Spleen (tissue), 11 donors: Measurements from ENCODE around the gene NTSR2. TPM values are rescaled to one million over a fixed set of nuclear protein-coding genes. Genes with fewer than 3 reads are reported as not detected.

Experiments used
- DNase-seq: peaks from one replicate; pipeline ENCODE4 v3.0.0-alpha.2; 2020
- H3K27ac ChIP-seq, 8 donors: fragments of 200-600 bp; sonication (generic) in 7 of 8; 1 replicate in 4 of 8; 2 replicates in 4 of 8; pipeline versions ENCODE4 v1.5.0 to v1.8.0; 2016 to 2021; ENCODE audit warnings: inconsistent platforms in 4 of 8, mild to moderate bottlenecking in 4 of 8, moderate library complexity in 1 of 8
- H3K27me3 ChIP-seq, 7 donors: fragments of 200-600 bp; sonication (generic) in 6 of 7; replicated peaks in 1 of 7; 1 replicate in 4 of 7; 2 replicates in 3 of 7; pipeline versions ENCODE4 v1.5.0 to v1.8.0; 2016 to 2021; ENCODE audit warnings: inconsistent platforms in 3 of 7, mild to moderate bottlenecking in 1 of 7
- H3K36me3 ChIP-seq, 6 donors: fragments of 200-600 bp; sonication (generic) in 5 of 6; 1 replicate in 4 of 6; 2 replicates in 2 of 6; pipeline versions ENCODE4 v1.5.0 to v1.8.0; 2016 to 2021; ENCODE audit warnings: inconsistent platforms in 2 of 6
- H3K4me1 ChIP-seq, 6 donors: fragments of 200-600 bp; sonication (generic) in 5 of 6; 1 replicate in 3 of 6; 2 replicates in 3 of 6; pipeline versions ENCODE4 v1.5.0 to v1.8.0; 2016 to 2021; ENCODE audit warnings: inconsistent platforms in 3 of 6
- H3K4me3 ChIP-seq, 8 donors: fragments of 200-600 bp; sonication (generic) in 7 of 8; 1 replicate in 4 of 8; 2 replicates in 4 of 8; pipeline versions ENCODE4 v1.5.0 to v1.8.0; 2016 to 2021; ENCODE audit warnings: inconsistent platforms in 4 of 8, mild to moderate bottlenecking in 4 of 8, moderate library complexity in 2 of 8
- H3K9me3 ChIP-seq, 8 donors: fragments of 200-600 bp; sonication (generic) in 7 of 8; 1 replicate in 4 of 8; 2 replicates in 4 of 8; pipeline versions ENCODE4 v1.5.0 to v1.8.0; 2016 to 2021; ENCODE audit warnings: inconsistent platforms in 4 of 8
- CTCF ChIP-seq, 11 experiments: fragments of 200-600 bp in 7 of 11; fragments of 450-650 bp in 4 of 11; sonication (generic) in 4 of 11; IDR thresholded peaks in 8 of 11; conservative IDR thresholded peaks in 3 of 11; 1 replicate in 7 of 11; 2 replicates in 4 of 11; pipeline versions ENCODE4 v1.4.0 to v1.8.0; 2016 to 2021; ENCODE audit warnings: antibody characterized with exemption in 11 of 11, inconsistent platforms in 4 of 11, mild to moderate bottlenecking in 1 of 11
- POLR2A ChIP-seq, 3 donors: fragments of 450-650 bp; IDR thresholded peaks; one replicate each; pipeline ENCODE4 v1.5.1; 2017; ENCODE audit warnings: antibody characterized with exemption in 3 of 3, mild to moderate bottlenecking in 1 of 3
- POLR2AphosphoS5 ChIP-seq, 3 donors: sonication (generic); formaldehyde crosslinking; IDR thresholded peaks; one replicate each; pipeline ENCODE4 v1.5.1; 2017; ENCODE audit warnings: antibody characterized with exemption in 3 of 3
- WGBS, 5 donors: extraction: QIAGEN DNeasy Blood & Tissue Kit in 3 of 5; methylation state at CpG; one replicate each; pipeline versions ENCODE4 v1.1.5 to v1.1.7; 2013 to 2018; 5-methylcytosine and 5-hydroxymethylcytosine counted together
- intact Hi-C: fragments of 100-400 bp; cut with DNase I; formaldehyde crosslinking; loops from one replicate; pipeline ENCODE4 v1.15.0; 2023; ENCODE audit warnings: low total_unique reads
- polyA plus RNA-seq, 3 donors: library from polyadenylated mRNA; stranded (reverse); fragments of 200-250 nt; gene quantifications; one replicate each; pipeline ENCODE4 v1.2.1, GENCODE V29; 2013
- total RNA-seq, 7 donors: library from RNA; depleted of rRNA in 3 of 7; stranded (reverse); fragments of >200 nt in 3 of 7; fragmentation: NEBNext Ultra II Directional in 4 of 7; extraction: Animal tissue kit (Norgen Biotek cat#: 25700) in 4 of 7; gene quantifications; one replicate each; pipeline versions ENCODE4 v1.1.0 to v1.2.1, GENCODE V29; 2016 to 2021
- donor health status: healthy with polysubstance abuse.
- donor health status: DM: no; HTN: no; CAD: no; lungs with moderate emphysema.
- donor health status: DM: no; HTN: no; CAD: no.
- donor health status: Bipolar disorder and iron deficiency.
- donor health status: healthy.
- donor health status: DM: no; HTN: no; CAD: no.
- donor health status: DM: yes; HTN: yes; CAD: no.

NTSR2 gene
- total and polyA plus RNA-seq, 10 donors, result not detected

DNA sequence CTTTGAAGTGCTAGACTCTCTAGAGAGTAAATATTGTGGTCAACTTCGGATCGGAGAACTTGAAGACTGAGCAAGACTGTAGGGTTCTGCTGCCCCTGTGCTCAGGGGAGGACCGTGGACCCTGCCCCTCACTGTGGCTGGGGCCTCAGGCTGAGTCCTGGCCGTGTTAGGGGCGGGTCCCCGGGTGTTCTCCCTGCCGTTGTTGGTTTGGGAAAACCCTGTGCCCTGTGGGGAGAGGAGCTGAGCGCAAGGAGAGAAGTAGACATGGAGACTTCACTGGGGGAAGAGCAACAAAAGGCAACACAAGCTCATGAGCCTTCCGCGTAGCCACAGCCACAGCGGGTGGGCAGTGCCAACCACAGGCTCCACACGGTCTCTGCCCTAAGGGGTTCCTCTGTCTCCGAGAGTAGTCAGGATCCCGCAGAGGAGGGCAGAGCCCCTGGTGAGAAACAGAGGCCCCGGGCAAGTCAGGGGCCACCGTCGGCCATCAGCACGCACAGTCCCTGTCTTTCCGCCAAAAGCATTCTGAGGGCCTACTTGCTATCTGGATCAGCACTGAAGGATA, 53.1 kb downstream of the NTSR2 start:
- Histone ChIP-seq H3K36me3 (no peaks in the 10 kb centered on the region), H3K27me3 (no peaks in the 10 kb centered on the region), H3K4me1 (no peaks in the 10 kb centered on the region), H3K9me3 (no peaks in the 10 kb centered on the region), H3K4me3 (no peak overlapping the region), H3K27ac (no peak overlapping the region)
- DNase-seq, result no peak
- 81 to 89% (median 84%) methylated on average over 15 to 19 of the region's 19 CpGs for whole genome bisulfite sequencing, 5 donors
- no peak for TF ChIP-seq POLR2A (IDR thresholded peaks at IDR 0.05)
- no peak for TF ChIP-seq CTCF (IDR thresholded peaks at IDR 0.05 in 8 of 11, conservative IDR thresholded peaks at IDR 0.05 in 3 of 11)
- no peak for TF ChIP-seq POLR2AphosphoS5 (IDR thresholded peaks at IDR 0.05)
- intact Hi-C loops, result no loop called here

- Histone ChIP-seq H3K27me3 (no peaks in the 10 kb centered on the region), H3K4me1 (no peaks in the 10 kb centered on the region), H3K4me3 (no peak overlapping the region), H3K27ac (no peak overlapping the region), H3K9me3 (no peaks in the 10 kb centered on the region), H3K36me3 (no peaks in the 10 kb centered on the region)
- WGBS, 5 donors, result 81 to 92% (median 87%) methylated on average over 14 of the region's 14 CpGs
- intact Hi-C loops, result no loop called here
- TF ChIP-seq CTCF (IDR thresholded peaks at IDR 0.05 in 8 of 11, conservative IDR thresholded peaks at IDR 0.05 in 3 of 11), result no peak
- TF ChIP-seq POLR2AphosphoS5 (IDR thresholded peaks at IDR 0.05), result no peak
- TF ChIP-seq POLR2A (IDR thresholded peaks at IDR 0.05), result no peak
- DNase-seq, result no peak
These were observed 53.8 kb downstream of the NTSR2 start for GRCh38 chr2:11616097-11616687.

GRCh38 chr2:11615209-11615608, 54.8 kb downstream of the NTSR2 start:
- intact Hi-C loops, result no loop called here
- Histone ChIP-seq H3K27ac (no peak overlapping the region), H3K36me3 (no peaks in the 10 kb centered on the region), H3K4me1 (no peaks in the 10 kb centered on the region), H3K27me3 (no peaks in the 10 kb centered on the region), H3K9me3 (no peaks in the 10 kb centered on the region), H3K4me3 (no peak overlapping the region)
- TF ChIP-seq POLR2A (IDR thresholded peaks at IDR 0.05), result no peak
- no peak for TF ChIP-seq CTCF (IDR thresholded peaks at IDR 0.05 in 8 of 11, conservative IDR thresholded peaks at IDR 0.05 in 3 of 11)
- no peak for TF ChIP-seq POLR2AphosphoS5 (IDR thresholded peaks at IDR 0.05)
- WGBS, 5 donors, result 73 to 93% (median 80%) methylated on average over 3 of the region's 3 CpGs
- DNase-seq, result no peak

DNA sequence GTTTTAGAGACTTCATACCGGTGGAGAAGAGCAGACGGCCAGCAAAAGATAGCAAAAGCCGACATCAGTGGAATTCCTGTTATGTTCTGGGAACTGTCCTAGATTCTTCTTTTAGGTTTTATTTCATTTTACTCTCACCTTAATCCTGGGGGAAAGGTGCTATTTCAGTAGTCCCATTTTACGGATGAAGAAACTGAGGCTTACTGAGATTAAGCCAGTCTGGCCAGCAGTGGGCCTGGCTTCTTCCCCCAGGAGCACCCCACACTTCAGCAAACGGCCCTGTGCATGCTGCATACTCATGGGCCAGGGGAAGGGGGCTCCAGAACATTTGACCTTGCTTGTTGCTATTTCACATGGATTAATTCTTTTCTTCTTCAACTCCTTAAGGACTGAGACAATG, 56.7 kb downstream of the NTSR2 start:
- H3K4me3 ChIP-seq, result no peak overlapping the region
- no peak for DNase-seq
- intact Hi-C loops, result no loop called here
- H3K27me3 ChIP-seq, result no peaks in the 10 kb centered on the region
- no peaks in the 10 kb centered on the region for H3K9me3 ChIP-seq
- no peak overlapping the region for H3K27ac ChIP-seq
- H3K36me3 ChIP-seq, result no peaks in the 10 kb centered on the region
- 85 to 96% (median 87%) methylated on average over 5 of the region's 5 CpGs for WGBS, 5 donors
- no peak for TF ChIP-seq POLR2A (IDR thresholded peaks at IDR 0.05)
- TF ChIP-seq CTCF (IDR thresholded peaks at IDR 0.05 in 8 of 11, conservative IDR thresholded peaks at IDR 0.05 in 3 of 11), result no peak
- no peak for TF ChIP-seq POLR2AphosphoS5 (IDR thresholded peaks at IDR 0.05)
- no peaks in the 10 kb centered on the region for H3K4me1 ChIP-seq
